Adrenal gland (tissue), 12 donors: Measurements from ENCODE around the gene RAI2. TPM values are rescaled to one million over a fixed set of nuclear protein-coding genes. Genes with fewer than 3 reads are reported as not detected.
A peak's percentile ranks its signal among the peaks of the same experiment; 100 is the strongest.

Source experiments
- DNase-seq, 7 donors: peaks; one replicate each; pipeline ENCODE4 v3.0.0-alpha.2; 2019 to 2020
- H3K27ac ChIP-seq, 5 donors: fragments of 200-600 bp; sonication (generic) in 4 of 5; 1 replicate in 3 of 5; 2 replicates in 2 of 5; pipeline versions ENCODE4 v1.5.1 to v1.8.0; 2016 to 2020; ENCODE audit warnings: mild to moderate bottlenecking in 1 of 5
- H3K27me3 ChIP-seq: fragments of 200-600 bp; 2 replicates; pipeline ENCODE4 v1.8.0; 2021
- H3K36me3 ChIP-seq, 2 donors: fragments of 200-600 bp; replicated peaks in 1 of 2; 1 replicate in 1 of 2; 2 replicates in 1 of 2; pipeline versions ENCODE4 v1.5.1 to v1.8.0; 2018 to 2022
- H3K4me1 ChIP-seq, 2 donors: fragments of 200-600 bp; replicated peaks in 1 of 2; 1 replicate in 1 of 2; 2 replicates in 1 of 2; pipeline versions ENCODE4 v1.5.1 to v1.8.0; 2018 to 2021
- H3K4me3 ChIP-seq, 4 donors: fragments of 200-600 bp; sonication (generic) in 3 of 4; one replicate each; pipeline ENCODE4 v1.5.1; 2016 to 2018
- H3K9me3 ChIP-seq, 3 donors: fragments of 200-600 bp; sonication (generic) in 1 of 3; replicated peaks in 1 of 3; 1 replicate in 2 of 3; 2 replicates in 1 of 3; pipeline versions ENCODE4 v1.5.1 to v1.8.0; 2016 to 2021
- POLR2A ChIP-seq, 2 donors: fragments of 450-650 bp; IDR thresholded peaks; one replicate each; pipeline ENCODE4 v1.6.1; 2017; ENCODE audit warnings: antibody characterized with exemption in 2 of 2, mild to moderate bottlenecking in 2 of 2, moderate library complexity in 1 of 2
- WGBS, 4 donors: extraction: QIAGEN DNeasy Blood & Tissue Kit in 2 of 4; methylation state at CpG; one replicate each; pipeline versions ENCODE4 v1.1.5 to v1.1.7; 2013 to 2017; 5-methylcytosine and 5-hydroxymethylcytosine counted together
- intact Hi-C, 2 donors: fragments of 100-400 bp; cut with DNase I; formaldehyde crosslinking; loops; one replicate each; pipeline versions ENCODE4 v1.14.1 to v1.15.0; 2022 to 2023
- polyA plus RNA-seq, 3 donors: library from polyadenylated mRNA; stranded (reverse); fragments of 200-250 nt in 2 of 3; fragments of 350-450 nt in 1 of 3; fragmentation: Illumina TruSeq in 1 of 3; extraction: RNeasy Lipid Tissue Mini Kit (QIAGEN cat#74804) in 1 of 3; gene quantifications; one replicate each; pipeline ENCODE4 v1.2.3, GENCODE V29; 2013 to 2014
- total RNA-seq, 9 donors: library from RNA; depleted of rRNA in 4 of 9; stranded (reverse); fragments of >200 nt in 4 of 9; fragments of 120-200 nt in 1 of 9; fragmentation: NEBNext Ultra II Directional in 1 of 9; extraction: Animal tissue kit (Norgen Biotek cat#: 25700) in 1 of 9; gene quantifications; one replicate each; pipeline versions ENCODE4 v1.1.0 to v1.2.4, GENCODE V29; 2013 to 2023
- TF ChIP-seq, protein P1 (sequence below), 6 experiments: fragments of 450-650 bp in 4 of 6; fragments of 200-600 bp in 2 of 6; sonication (generic) in 1 of 6; IDR thresholded peaks; 1 replicate in 5 of 6; 2 replicates in 1 of 6; pipeline versions ENCODE4 v1.5.1 to v1.8.0; 2016 to 2021; ENCODE audit warnings: antibody characterized with exemption in 6 of 6, mild to moderate bottlenecking in 2 of 6, moderate library complexity in 1 of 6
- donor health status: healthy with polysubstance abuse.
- donor health status: Bipolar disorder and iron deficiency.
- donor health status: DM: yes; HTN: yes; CAD: no.
- donor health status: DM: no; HTN: no; CAD: no.
- donor health status: DM: no; HTN: no; CAD: no.
- donor health status: DM: yes; HTN: yes; CAD: no.

RAI2 gene
- total and polyA plus RNA-seq, 12 donors = 0.39 to 26.9 (median 15.0) TPM

DNA sequence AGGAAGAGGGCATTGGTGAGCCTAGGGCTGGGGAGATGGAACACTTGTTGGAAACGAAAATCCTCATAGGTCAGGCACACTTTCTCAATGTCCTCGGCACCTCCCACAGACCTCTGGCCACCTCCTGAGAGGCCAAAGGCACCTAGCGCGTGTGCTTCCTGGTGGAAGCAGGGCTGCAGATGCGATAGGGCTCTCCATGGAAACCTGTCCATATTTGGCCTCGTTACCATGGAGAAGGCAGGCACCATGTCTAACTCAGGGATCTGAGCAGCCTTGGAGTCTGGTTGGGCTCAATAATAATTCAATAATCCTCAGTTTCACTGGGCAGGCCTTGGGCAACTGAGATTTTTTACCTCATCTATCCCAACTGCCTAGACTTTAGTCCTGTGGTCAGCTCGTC is 58.3 kb downstream of the RAI2 start:
- TF ChIP-seq POLR2A (IDR thresholded peaks at IDR 0.05) = no peak
- WGBS, 4 donors = 78 to 97% (median 88%) methylated on average over 7 of the region's 7 CpGs
- H3K27ac ChIP-seq = no peak overlapping the region

DNA sequence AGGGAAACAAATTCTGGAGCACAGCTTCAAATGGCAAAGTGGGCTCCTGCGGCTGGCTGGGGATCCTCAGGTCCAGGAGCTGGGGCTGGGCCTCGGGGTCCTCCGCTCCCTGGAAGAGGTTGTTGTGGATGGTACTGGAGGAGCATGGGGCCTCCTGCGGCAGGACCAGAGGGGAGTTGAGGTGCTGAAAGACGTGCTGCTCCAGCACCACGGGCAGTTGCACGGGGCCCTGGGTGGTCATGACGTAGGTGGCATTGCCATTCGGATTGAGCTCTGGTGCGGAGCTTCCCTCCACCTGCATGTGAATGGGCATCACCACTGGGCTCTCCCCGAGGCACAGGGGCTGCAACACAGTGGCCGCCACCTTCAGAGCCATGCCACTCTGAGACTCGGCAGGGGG is 59.7 kb downstream of the RAI2 start:
- 90 to 99% (median 96%) methylated on average over 4 to 13 of the region's 13 CpGs; no CpG with 5 or more reads in 1 of the 4 donors for WGBS, 4 donors

More for the DNA sequence above, 58.3 kb downstream of the RAI2 start:
- Histone ChIP-seq H3K4me3 (no peak overlapping the region), H3K36me3 (no peaks in the 10 kb centered on the region), H3K27me3 (no peaks in the 10 kb centered on the region), H3K9me3 (no peaks in the 10 kb centered on the region), H3K4me1 (no peaks in the 10 kb centered on the region)
- intact Hi-C loops = no loop called here
- peak in 1 of 7 donors; percentile 61 for DNase-seq

DNA sequence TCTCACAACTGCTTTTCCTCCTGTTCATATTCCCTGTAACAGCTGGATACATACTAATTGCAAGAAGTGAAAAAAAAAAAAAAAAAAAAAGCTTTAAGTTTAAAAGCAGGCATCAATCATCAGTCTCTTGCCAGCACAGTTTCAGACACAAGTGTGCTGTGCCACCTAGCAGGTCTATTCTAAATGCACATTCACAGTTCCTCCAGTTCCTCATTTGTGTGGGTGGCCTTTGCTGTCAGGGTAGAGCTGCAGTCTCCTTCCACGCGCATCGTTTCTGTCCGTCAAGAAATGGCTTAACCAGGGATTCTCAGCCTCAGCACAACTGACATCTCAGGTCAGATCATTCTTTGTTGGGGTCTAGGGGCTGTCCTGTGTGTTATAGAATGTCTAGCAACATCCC is 62.2 kb downstream of the RAI2 start:
- Histone ChIP-seq H3K27me3 (no peaks in the 10 kb centered on the region), H3K4me3 (no peak overlapping the region), H3K27ac (no peak overlapping the region), H3K9me3 (no peaks in the 10 kb centered on the region), H3K4me1 (no peaks in the 10 kb centered on the region), H3K36me3 (no peaks in the 10 kb centered on the region)
- intact Hi-C loops = no loop called here
- DNase-seq = no peak
- TF ChIP-seq, protein P1, sequence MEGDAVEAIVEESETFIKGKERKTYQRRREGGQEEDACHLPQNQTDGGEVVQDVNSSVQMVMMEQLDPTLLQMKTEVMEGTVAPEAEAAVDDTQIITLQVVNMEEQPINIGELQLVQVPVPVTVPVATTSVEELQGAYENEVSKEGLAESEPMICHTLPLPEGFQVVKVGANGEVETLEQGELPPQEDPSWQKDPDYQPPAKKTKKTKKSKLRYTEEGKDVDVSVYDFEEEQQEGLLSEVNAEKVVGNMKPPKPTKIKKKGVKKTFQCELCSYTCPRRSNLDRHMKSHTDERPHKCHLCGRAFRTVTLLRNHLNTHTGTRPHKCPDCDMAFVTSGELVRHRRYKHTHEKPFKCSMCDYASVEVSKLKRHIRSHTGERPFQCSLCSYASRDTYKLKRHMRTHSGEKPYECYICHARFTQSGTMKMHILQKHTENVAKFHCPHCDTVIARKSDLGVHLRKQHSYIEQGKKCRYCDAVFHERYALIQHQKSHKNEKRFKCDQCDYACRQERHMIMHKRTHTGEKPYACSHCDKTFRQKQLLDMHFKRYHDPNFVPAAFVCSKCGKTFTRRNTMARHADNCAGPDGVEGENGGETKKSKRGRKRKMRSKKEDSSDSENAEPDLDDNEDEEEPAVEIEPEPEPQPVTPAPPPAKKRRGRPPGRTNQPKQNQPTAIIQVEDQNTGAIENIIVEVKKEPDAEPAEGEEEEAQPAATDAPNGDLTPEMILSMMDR (IDR thresholded peaks at IDR 0.05) = no peak
- no peak for TF ChIP-seq POLR2A (IDR thresholded peaks at IDR 0.05)
- WGBS, 4 donors = 87 to 98% (median 90%) methylated on average over 4 of the region's 4 CpGs

More for the DNA sequence above, 59.7 kb downstream of the RAI2 start:
- DNase-seq = no peak
- H3K36me3 ChIP-seq = no peaks in the 10 kb centered on the region
- H3K9me3 ChIP-seq = no peaks in the 10 kb centered on the region
- H3K4me3 ChIP-seq = no peak overlapping the region
- no peaks in the 10 kb centered on the region for H3K4me1 ChIP-seq
- intact Hi-C loops = no loop called here
- no peaks in the 10 kb centered on the region for H3K27me3 ChIP-seq
- no peak for TF ChIP-seq POLR2A (IDR thresholded peaks at IDR 0.05)
- TF ChIP-seq, protein P1 (IDR thresholded peaks at IDR 0.05) = no peak
- H3K27ac ChIP-seq = no peak overlapping the region

DNA sequence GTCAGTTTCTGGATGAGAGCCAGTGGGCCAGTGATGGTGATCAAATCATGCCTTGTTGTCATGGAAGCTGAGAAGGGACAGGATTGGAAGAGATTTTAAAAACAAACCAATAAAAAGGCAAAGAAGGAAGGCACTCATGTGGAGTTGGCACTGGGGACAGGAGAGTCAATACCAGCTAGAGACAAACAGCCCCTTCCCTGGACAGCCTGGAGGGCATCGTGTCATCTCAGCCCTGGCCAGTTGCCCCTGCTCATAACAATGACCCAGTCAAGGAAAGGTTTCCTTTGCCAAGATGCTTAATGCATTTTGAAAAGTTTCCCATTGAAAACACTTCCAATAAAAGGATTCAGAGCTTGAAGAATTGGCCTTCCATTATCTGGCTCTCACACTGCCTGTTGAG is 68.3 kb downstream of the RAI2 start:
- Histone ChIP-seq H3K27me3 (no peaks in the 10 kb centered on the region), H3K9me3 (no peaks in the 10 kb centered on the region), H3K36me3 (no peaks in the 10 kb centered on the region), H3K4me3 (no peak overlapping the region), H3K4me1 (no peaks in the 10 kb centered on the region), H3K27ac (no peak overlapping the region)
- intact Hi-C loops = no loop called here
- 19 to 40% (median 31%) methylated on average over 1 of the region's 1 CpG for WGBS, 4 donors
- DNase-seq = no peak
- TF ChIP-seq, protein P1 (IDR thresholded peaks at IDR 0.05) = no peak
- no peak for TF ChIP-seq POLR2A (IDR thresholded peaks at IDR 0.05)

DNA sequence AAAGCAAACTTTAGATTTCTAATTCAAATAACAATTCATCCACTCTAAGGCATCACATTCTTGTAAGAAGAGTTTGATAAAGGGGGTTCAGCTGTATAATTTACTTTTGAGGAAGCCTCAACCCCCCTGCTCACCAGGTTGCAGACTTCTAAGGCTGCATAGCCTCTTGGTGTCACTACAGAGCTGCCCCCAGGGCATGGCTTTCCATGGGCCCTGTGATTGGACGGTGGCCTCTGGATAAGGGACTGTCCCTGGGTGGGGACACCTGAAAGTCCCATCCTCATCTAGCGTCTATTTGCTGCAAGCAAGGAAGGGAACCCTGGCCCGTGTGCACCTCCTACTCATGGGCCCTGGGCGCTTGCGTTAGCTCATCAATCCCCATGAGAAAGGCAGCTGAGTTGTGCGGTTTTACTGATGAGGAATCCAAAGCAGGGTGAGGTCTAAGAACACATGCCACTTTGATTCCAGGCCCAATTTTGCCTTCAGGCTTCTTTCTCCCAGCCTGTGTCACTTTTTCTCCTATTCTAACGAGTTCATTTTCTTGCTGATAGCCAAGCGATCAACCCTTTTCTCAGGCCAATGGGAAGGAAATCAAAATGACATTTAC is 72.0 kb downstream of the RAI2 start:
- intact Hi-C loops = loop anchor here in 1 of 2 donors (10.0 kb wide), 1 partner anchor 416 kb away; no protein-coding TSS in a partner anchor

More for the DNA sequence above, 72.0 kb downstream of the RAI2 start:
- H3K27me3 ChIP-seq = no peaks in the 10 kb centered on the region
- no peaks in the 10 kb centered on the region for H3K36me3 ChIP-seq
- no peaks in the 10 kb centered on the region for H3K9me3 ChIP-seq
- no peak overlapping the region for H3K4me3 ChIP-seq
- H3K4me1 ChIP-seq = no peaks in the 10 kb centered on the region
- no peak for DNase-seq
- no peak for TF ChIP-seq POLR2A (IDR thresholded peaks at IDR 0.05)
- TF ChIP-seq, protein P1 (IDR thresholded peaks at IDR 0.05) = no peak
- 73 to 86% (median 82%) methylated on average over 4 to 8 of the region's 8 CpGs for WGBS, 4 donors
- H3K27ac ChIP-seq = no peak overlapping the region
